GM12872 (cell line): ENCODE data around the gene THEM5.

Experiments
- TF ChIP-seq, protein P1 (sequence below): IDR thresholded peaks from 3 replicates; pipeline ENCODE4 v1.5.1; 2011; ENCODE audit warnings: low read depth, mild to moderate bottlenecking, low read length, moderate library complexity; ENCODE audit not compliant: insufficient read depth

The THEM5 gene

DNA sequence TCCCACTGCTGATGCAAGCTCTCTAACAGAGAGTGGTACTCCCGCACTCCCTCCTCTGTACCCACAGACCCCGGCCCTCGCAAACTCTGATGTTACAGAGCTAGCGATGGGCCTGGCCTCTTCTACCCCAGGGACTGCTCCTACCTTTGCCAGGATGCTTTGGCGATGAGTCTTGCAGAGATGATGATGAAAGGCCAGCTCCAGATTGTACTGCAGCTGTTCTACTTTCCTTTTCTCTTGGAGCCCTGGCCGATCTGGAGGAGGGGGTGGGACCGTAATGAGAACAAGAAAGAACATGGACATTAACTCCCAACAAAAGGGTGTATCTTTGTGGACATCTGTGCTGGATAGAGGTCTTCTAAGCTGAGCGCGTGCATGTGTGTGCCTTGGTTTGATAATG lies 42.3 kb downstream of the THEM5 start:
- TF ChIP-seq, protein P1, sequence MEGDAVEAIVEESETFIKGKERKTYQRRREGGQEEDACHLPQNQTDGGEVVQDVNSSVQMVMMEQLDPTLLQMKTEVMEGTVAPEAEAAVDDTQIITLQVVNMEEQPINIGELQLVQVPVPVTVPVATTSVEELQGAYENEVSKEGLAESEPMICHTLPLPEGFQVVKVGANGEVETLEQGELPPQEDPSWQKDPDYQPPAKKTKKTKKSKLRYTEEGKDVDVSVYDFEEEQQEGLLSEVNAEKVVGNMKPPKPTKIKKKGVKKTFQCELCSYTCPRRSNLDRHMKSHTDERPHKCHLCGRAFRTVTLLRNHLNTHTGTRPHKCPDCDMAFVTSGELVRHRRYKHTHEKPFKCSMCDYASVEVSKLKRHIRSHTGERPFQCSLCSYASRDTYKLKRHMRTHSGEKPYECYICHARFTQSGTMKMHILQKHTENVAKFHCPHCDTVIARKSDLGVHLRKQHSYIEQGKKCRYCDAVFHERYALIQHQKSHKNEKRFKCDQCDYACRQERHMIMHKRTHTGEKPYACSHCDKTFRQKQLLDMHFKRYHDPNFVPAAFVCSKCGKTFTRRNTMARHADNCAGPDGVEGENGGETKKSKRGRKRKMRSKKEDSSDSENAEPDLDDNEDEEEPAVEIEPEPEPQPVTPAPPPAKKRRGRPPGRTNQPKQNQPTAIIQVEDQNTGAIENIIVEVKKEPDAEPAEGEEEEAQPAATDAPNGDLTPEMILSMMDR: no peak

DNA sequence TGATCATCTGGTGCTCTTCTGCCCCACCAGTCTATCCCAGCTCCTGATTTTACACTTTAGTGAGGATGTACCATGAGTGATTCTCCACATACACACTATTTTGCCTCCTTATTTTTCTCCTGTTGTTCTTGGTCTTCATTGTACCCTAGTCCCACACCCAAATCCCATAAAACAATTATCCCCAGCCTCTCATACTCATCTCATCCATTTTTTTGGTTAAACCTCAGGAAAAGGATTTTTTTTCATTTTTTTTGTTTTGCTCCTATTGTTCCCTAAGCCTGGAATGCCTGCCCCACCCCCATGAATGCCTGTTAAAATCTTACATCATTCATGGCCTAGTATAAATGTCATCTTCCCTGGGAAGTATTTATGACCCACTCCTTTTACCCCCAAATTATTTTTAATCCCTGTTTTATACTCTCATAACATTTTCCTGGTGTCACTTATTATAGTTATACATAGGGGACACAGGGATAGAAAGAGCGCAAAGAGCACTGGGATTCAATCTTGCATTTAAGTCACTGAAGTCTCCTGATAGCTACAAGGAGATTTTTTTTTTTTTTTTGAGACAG lies 43.4 kb downstream of the THEM5 start:
- TF ChIP-seq, protein P1: no peak

DNA sequence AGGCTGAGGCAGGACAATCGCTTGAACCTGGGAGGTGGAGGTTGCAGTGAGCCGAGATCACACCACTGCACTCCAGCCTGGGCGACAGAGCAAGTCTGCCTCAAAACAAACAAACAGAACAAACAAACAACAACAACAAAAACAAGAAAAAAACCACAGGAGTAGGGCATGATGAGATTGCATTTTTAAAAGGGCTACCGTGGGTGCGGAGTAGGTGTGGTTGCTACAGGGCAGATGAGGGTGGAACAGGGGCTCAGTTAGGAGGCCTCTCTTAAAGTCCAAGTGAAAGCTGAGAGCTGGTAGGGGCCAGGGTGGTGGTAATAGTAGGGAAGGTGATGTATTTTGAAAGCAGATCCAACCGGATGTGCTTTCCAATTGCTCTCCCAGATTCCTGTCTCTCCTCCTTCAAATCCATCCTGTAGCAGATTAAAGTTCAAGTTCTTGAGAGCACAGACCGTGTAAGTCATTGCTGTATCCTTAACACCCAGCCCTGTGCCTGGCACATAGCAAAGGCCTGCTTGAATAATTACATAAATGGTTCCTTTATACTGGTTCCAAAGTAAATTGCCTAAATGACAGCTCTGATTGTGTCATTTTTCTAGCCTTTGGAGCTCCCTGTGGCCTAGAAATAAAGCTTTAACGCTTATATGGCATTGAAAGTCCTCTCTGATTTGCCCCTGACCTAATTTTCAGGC lies 44.1 kb downstream of the THEM5 start:
- TF ChIP-seq, protein P1: no peak

DNA sequence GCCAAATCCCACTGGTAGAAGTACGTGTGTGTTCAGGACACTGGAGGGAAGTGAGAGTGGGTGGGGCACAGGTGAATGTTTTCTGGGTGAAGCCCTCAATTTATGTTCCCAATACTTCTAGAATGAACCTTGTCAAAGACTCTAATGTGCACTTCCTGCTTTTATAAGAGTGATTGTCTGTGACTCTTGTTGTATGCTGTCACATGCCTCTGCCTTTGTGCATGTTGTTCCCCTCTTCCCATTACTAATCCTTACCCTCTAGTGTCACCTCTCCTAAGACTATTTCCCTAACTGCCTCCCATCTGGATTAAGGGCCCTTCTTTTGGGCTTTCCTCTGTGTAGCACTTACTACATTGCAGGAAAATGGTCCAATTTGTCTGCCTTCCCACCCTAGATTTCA lies 45.7 kb downstream of the THEM5 start:
- TF ChIP-seq, protein P1: no peak

DNA sequence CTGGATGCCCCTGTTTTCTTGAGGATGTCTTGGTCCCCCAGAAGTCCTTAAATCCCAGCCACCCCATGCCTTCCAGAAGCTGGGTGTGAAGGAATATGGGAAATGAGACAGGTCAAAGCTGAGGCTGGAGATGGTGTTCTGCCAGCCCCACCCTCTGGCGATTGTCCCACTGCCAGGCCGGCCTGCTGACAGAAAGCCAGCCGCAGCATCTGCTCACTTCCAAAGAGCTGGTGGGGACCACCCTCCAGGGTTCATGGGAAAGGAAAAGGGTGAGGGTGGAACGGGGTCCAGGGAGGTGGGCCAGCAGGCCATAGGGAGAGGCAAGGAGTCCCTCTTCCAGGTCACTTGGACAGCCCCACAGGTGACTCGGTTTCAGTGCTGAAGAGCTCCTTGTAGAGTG lies 46.4 kb downstream of the THEM5 start:
- TF ChIP-seq, protein P1: no peak

DNA sequence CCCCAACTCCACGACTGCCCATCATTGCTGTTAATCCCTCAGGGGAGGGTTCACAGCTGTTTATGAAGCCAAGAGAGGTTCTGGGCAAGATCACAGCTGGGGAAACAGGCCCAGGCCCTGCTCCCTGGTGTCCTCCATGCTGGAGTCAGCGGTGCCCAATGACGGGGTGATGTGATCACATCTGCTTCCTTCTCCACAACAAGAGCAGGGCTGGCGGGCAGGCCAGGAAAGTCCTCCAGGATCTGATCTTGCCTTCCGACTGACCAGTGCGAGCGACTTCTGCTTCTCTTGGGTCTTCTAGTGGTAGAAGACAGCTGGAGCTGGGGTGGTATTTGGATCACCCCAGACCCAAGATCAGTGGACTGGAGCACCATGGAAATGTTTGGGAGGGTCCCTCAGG lies 47.3 kb downstream of the THEM5 start:
- TF ChIP-seq, protein P1: no peak

DNA sequence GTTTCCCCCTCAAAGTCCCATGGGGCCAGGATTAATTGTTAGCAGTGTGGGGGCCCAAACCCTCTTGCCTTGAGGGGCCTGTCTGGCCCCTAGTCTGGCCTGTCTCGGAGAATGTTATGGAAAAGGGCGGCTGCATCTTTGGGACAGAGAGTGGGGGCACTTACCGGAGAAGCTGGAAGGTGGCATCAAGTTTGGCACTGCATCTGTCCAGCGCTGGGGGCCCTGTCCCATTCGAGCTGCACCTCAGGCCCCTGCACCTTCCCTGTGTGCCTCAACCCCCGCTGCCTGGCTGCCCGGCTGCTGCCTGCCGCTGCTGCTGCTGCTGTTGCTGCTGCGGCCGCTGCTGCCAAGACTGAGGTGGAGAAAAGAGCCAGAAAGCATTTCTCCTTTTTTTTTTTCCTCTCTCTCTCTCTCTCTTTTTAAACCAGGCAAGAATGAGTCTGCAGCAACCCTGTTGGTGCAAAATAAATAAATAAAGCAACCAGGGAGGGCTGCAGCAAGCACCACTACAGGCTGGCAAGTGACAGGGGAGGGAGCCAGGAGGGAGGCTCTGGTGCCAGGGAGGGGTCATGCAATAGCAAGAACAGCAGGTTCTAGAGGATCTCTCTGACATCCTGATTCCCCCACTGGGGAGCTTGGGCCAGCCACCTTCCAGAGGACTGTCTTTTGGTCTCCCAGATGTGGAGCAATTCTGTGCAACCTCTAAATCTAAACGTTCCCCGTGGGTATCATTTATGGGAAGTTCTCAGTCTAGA lies 48.3 kb downstream of the THEM5 start, which contains the start of gene LINGO4:
TSS of gene LINGO4 (minus strand) at position 354 of the 755 bp plus-strand sequence. CDS start 2,715 bp downstream, outside the sequence.
- TF ChIP-seq, protein P1: no peak
